Heart right ventricle (tissue), 16 donors: ENCODE measurements around the gene KNSTRN. TPM values are rescaled to one million over a fixed set of nuclear protein-coding genes. Genes with fewer than 3 reads are reported as not detected.

Experiments
- ATAC-seq, 8 donors: fragments of 200-7000 bp; cut with Tn5 transposase; one replicate each; pipeline ENCODE4 v1.9.1; 2020; ENCODE audit warnings: mild to moderate bottlenecking in 8 of 8, moderate library complexity in 8 of 8, moderate number of reproducible peaks in 1 of 8
- DNase-seq, 2 donors: peaks; one replicate each; pipeline ENCODE4 v3.0.0-alpha.2; 2020
- H3K27ac ChIP-seq, 10 donors: fragments of 200-600 bp; sonication (generic) in 2 of 10; one replicate each; pipeline versions ENCODE4 v1.5.0 to v1.8.0; 2020 to 2022; ENCODE audit warnings: mild to moderate bottlenecking in 3 of 10
- H3K27me3 ChIP-seq, 7 donors: fragments of 200-600 bp; one replicate each; pipeline ENCODE4 v1.8.0; 2021 to 2022; ENCODE audit warnings: mild to moderate bottlenecking in 2 of 7
- H3K36me3 ChIP-seq, 9 donors: fragments of 200-600 bp; sonication (generic) in 1 of 9; one replicate each; pipeline versions ENCODE4 v1.5.0 to v1.8.0; 2020 to 2022; ENCODE audit warnings: mild to moderate bottlenecking in 2 of 9
- H3K4me1 ChIP-seq, 9 donors: fragments of 200-600 bp; sonication (generic) in 1 of 9; one replicate each; pipeline versions ENCODE4 v1.5.0 to v1.8.0; 2020 to 2022; ENCODE audit warnings: mild to moderate bottlenecking in 4 of 9
- H3K4me3 ChIP-seq, 10 donors: fragments of 200-600 bp; sonication (generic) in 2 of 10; one replicate each; pipeline versions ENCODE4 v1.5.0 to v1.8.0; 2020 to 2022; ENCODE audit warnings: mild to moderate bottlenecking in 7 of 10, moderate library complexity in 2 of 10
- H3K9me3 ChIP-seq, 11 donors: fragments of 200-600 bp in 10 of 11; sonication (generic) in 2 of 11; one replicate each; pipeline versions ENCODE4 v1.5.0 to v1.8.0; 2013 to 2022; ENCODE audit warnings: mild to moderate bottlenecking in 2 of 11, control low read depth in 1 of 11, moderate library complexity in 1 of 11
- WGBS, 2 donors: extraction: QIAGEN DNeasy Blood & Tissue Kit; methylation state at CpG; one replicate each; pipeline ENCODE4 v1.1.7; 2013; ENCODE audit warnings: inconsistent platforms in 1 of 2; 5-methylcytosine and 5-hydroxymethylcytosine counted together
- intact Hi-C, 10 donors: fragments of 100-400 bp; cut with DNase I; formaldehyde crosslinking; loops; one replicate each; pipeline versions ENCODE4 v1.11.1 to v1.14.2; 2022
- polyA plus RNA-seq, 2 donors: library from polyadenylated mRNA; stranded (reverse); fragments of 200-250 nt; gene quantifications; one replicate each; pipeline ENCODE4 v1.2.3, GENCODE V29; 2013
- total RNA-seq, 10 donors: library from RNA; stranded (reverse); fragmentation: NEBNext Ultra II Directional in 3 of 10; extraction: Animal tissue kit (Norgen Biotek cat#: 25700) in 3 of 10; gene quantifications; one replicate each; pipeline versions ENCODE4 v1.2.1 to v1.2.4, GENCODE V29; 2021 to 2023
- TF ChIP-seq, protein P1 (sequence below), 9 donors: fragments of 200-600 bp; sonication (generic) in 2 of 9; IDR thresholded peaks; one replicate each; pipeline versions ENCODE4 v1.5.0 to v1.8.0; 2021 to 2022; ENCODE audit warnings: antibody characterized with exemption in 9 of 9, mild to moderate bottlenecking in 5 of 9, moderate library complexity in 1 of 9
- donor health status: Arrhythmogenic right ventricular cardiomyopathy.
- donor health status: ischemic (EF 13 %, LVEDD 7.1; RV severe dilation, severe dysfunction).
- donor health status: healthy with polysubstance abuse.
- donor health status: DM: no; HTN: yes; CAD: no.
- donor health status: DM: no; HTN: no; CAD: no.
- donor health status: ischemic (EF 25% LVEDD 6.9; RV normal size, moderate dysfunction).
- donor health status: ischemic (EF 25% LVEDD 5.7; RV mildly dilated, moderate dysfunction).
- donor health status: healthy.
- donor health status: DM: yes; HTN: yes; CAD: no.
- donor health status: Ischemic cardiomyopathy.
- donor health status: ischemic (EF 35%, LVEDD 5.7; RV mildly dilated, moderate dysfunction).
- donor health status: nonischemic (EF 11% LVEDD 7.7; RV severe dilation, severe dysfunction).
- donor health status: DM: yes; HTN: yes; CAD: no.
- donor health status: PGD.
- donor health status: ischemic (EF 29% LVEDD 5.4; RV normal size, mild dysfunction).
- donor health status: nonischemic (EF 23%, LVEDD 6.1; RV moderate dilation, normal function).

The KNSTRN gene
- total and polyA plus RNA-seq, 12 donors: 5.3 to 16.0 (median 8.3) TPM

DNA sequence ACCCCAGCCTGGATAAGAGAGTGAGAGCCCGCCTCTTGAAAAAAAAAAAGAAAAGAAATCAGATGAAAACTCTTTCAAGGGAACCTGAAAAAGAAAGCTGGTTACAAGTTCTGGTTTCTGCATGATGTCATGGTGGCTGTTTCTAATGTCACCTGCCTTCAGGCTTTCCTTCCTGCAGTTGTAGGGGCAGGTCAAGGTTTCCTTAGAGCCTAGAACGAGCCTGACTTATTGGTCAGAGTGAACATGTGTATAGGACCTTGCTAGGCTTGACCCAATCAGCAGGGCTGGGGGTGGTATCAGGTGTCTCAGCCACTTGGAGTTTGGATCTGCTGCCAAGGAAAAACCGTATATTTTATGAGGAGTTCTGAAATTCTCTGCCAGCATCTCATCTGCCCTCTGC, 26.8 kb downstream of the KNSTRN start:
- Histone ChIP-seq H3K4me3 (no peak overlapping the region), H3K27me3 (no peaks in the 10 kb centered on the region), H3K4me1 (peaks cover 0 to 31% (median 23%) of the 10 kb centered on the region in 9 donors), H3K9me3 (no peaks in the 10 kb centered on the region), H3K27ac (no peak overlapping the region), H3K36me3 (peaks cover 0 to 69% (median 37%) of the 10 kb centered on the region in 9 donors)
- TF ChIP-seq, protein P1, sequence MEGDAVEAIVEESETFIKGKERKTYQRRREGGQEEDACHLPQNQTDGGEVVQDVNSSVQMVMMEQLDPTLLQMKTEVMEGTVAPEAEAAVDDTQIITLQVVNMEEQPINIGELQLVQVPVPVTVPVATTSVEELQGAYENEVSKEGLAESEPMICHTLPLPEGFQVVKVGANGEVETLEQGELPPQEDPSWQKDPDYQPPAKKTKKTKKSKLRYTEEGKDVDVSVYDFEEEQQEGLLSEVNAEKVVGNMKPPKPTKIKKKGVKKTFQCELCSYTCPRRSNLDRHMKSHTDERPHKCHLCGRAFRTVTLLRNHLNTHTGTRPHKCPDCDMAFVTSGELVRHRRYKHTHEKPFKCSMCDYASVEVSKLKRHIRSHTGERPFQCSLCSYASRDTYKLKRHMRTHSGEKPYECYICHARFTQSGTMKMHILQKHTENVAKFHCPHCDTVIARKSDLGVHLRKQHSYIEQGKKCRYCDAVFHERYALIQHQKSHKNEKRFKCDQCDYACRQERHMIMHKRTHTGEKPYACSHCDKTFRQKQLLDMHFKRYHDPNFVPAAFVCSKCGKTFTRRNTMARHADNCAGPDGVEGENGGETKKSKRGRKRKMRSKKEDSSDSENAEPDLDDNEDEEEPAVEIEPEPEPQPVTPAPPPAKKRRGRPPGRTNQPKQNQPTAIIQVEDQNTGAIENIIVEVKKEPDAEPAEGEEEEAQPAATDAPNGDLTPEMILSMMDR (IDR thresholded peaks at IDR 0.05): no peak
- 77 to 84% methylated on average over 3 of the region's 3 CpGs for WGBS, 2 donors
- DNase-seq (no peak), ATAC-seq (no peak)
- intact Hi-C loops: loop anchor here in 3 of 10 donors (5.0 kb wide), 3 partner anchors 37 to 92 kb away; no protein-coding TSS in a partner anchor

DNA sequence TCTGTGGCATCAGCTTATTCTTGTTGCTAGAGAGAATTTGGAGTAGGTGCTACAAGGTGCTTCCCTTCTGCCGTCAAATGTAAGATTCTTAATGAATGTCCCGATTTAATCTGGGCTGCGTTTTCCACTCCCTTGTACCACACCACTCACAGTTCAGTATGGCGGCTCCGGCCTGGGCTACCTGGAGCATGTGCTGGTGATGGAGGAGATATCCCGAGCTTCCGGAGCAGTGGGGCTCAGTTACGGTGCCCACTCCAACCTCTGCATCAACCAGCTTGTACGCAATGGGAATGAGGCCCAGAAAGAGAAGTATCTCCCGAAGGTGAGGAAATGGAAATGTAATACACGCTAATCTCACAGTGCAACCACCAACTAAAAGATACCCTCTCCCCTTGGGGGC, 28.0 kb downstream of the KNSTRN start:
- ATAC-seq: no peak
- H3K9me3 ChIP-seq: no peaks in the 10 kb centered on the region
- H3K36me3 ChIP-seq: peaks cover 0 to 80% (median 48%) of the 10 kb centered on the region in 9 donors
- TF ChIP-seq, protein P1 (IDR thresholded peaks at IDR 0.05): no peak
- intact Hi-C loops: loop anchor here in 2 of 10 donors (5.0 to 10.0 kb wide), 2 partner anchors 46 to 48 kb away; no protein-coding TSS in a partner anchor
- no peak for DNase-seq
- H3K27ac ChIP-seq: no peak overlapping the region
- no peak overlapping the region for H3K4me3 ChIP-seq
- H3K27me3 ChIP-seq: no peaks in the 10 kb centered on the region
- 96% methylated on average over 11 of the region's 11 CpGs for WGBS, 2 donors
- peaks cover 0 to 24% (median 14%) of the 10 kb centered on the region in 9 donors for H3K4me1 ChIP-seq

DNA sequence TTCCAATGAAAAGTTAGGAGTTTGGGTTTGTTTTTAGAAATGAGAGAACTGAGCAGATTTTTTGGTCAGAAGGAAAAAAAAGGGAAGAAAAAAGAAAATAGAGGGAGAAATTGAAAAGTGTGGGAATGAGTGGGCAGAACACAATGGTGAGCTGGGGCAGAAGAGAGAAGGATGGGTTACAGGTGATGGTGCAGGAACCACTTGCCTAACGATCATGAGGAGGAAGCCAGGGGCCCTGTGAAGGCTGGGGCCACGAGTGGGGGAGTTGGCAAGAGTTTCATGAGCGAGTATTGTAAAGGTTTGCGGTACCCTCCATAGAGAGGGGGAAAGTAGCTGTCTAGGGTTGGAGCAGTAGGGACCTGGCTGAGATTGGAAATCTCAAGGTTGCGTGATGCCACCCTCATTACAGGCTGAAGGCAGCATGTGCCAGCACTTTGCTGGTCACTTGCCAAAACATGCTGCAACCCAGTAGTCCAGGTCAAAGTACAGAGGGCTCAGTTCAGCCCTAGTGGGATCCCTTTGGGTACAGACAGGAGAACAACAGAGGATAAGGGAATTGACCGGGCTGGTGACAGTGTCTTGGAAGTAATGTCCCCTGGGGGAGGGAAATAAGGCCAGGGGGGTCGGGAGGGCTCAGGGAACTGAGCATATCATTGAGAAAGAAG, 29.7 kb downstream of the KNSTRN start:
- peak in 1 of 8 donors; percentile 47 for ATAC-seq
- WGBS, 2 donors: 83 to 84% methylated on average over 7 of the region's 7 CpGs
- peaks cover 0 to 98% (median 56%) of the 10 kb centered on the region in 9 donors for H3K36me3 ChIP-seq
- intact Hi-C loops: loop anchor here in 2 of 10 donors (5.0 to 10.0 kb wide), 2 partner anchors 47 to 50 kb away; no protein-coding TSS in a partner anchor
- no peak for DNase-seq
- no peaks in the 10 kb centered on the region for H3K27me3 ChIP-seq
- no peak overlapping the region for H3K4me3 ChIP-seq
- H3K4me1 ChIP-seq: peaks cover 0 to 7% (median under 1%) of the 10 kb centered on the region in 9 donors
- TF ChIP-seq, protein P1 (IDR thresholded peaks at IDR 0.05): no peak
- H3K9me3 ChIP-seq: no peaks in the 10 kb centered on the region
- no peak overlapping the region for H3K27ac ChIP-seq

DNA sequence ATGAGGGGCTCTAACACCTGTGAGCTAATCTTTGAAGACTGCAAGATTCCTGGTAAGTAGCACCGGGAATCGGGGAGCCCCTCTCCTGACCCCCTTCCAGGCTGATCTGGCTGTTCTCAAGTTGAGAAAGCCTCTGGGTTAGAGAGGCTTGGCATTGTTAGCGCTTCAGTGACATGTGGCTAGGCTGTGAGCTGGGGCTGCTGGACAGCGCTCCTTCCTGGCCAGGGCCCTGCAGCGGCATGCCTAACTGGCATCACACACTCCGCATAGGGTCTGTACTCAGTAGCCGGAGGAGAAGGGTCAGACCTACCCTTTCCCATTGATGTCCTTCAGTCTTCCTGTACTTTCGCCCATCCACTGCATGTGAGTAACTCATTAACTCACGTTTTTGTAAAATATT, 30.5 kb downstream of the KNSTRN start:
- DNase-seq (no peak), ATAC-seq (no peak)
- Histone ChIP-seq H3K27me3 (no peaks in the 10 kb centered on the region), H3K36me3 (peaks cover 0 to 100% (median 49%) of the 10 kb centered on the region in 9 donors), H3K27ac (no peak overlapping the region), H3K9me3 (no peaks in the 10 kb centered on the region), H3K4me1 (no peaks in the 10 kb centered on the region), H3K4me3 (no peak overlapping the region)
- intact Hi-C loops: loop anchor here in 2 of 10 donors (5.0 to 10.0 kb wide), 2 partner anchors 48 to 51 kb away; no protein-coding TSS in a partner anchor
- TF ChIP-seq, protein P1 (IDR thresholded peaks at IDR 0.05): no peak
- 94 to 95% methylated on average over 9 of the region's 9 CpGs for WGBS, 2 donors
